Endodermal cell (in vitro differentiated cells): ENCODE results near the gene BCL11B. TPM values are rescaled to one million over a fixed set of nuclear protein-coding genes. Genes with fewer than 3 reads are reported as not detected.

Experiments used
- DNase-seq: peaks from one replicate; pipeline ENCODE4 v3.0.0-alpha.2; 2017
- H3K27ac ChIP-seq: 2 replicates; pipeline ENCODE4 v1.5.1; 2013; ENCODE audit warnings: mild to moderate bottlenecking, low read depth, low read length, moderate library complexity
- H3K27me3 ChIP-seq: 2 replicates; pipeline ENCODE4 v1.6.1; 2013; ENCODE audit warnings: mild to moderate bottlenecking, low read length, moderate library complexity; ENCODE audit not compliant: insufficient read depth, control insufficient read depth, poor library complexity, severe bottlenecking
- H3K36me3 ChIP-seq: 2 replicates; pipeline ENCODE4 v1.7.0; 2013; ENCODE audit warnings: mild to moderate bottlenecking, low read length, moderate library complexity; ENCODE audit not compliant: control insufficient read depth, insufficient read depth
- H3K4me1 ChIP-seq: one replicate; pipeline ENCODE4 v1.7.0; 2013; ENCODE audit warnings: low read length; ENCODE audit not compliant: control insufficient read depth, insufficient read depth
- H3K4me3 ChIP-seq: 2 replicates; pipeline ENCODE4 v1.5.1; 2013; ENCODE audit warnings: mild to moderate bottlenecking, low read length, moderate library complexity
- H3K9ac ChIP-seq: 2 replicates; pipeline ENCODE4 v1.6.1; 2013; ENCODE audit warnings: mild to moderate bottlenecking, low read length, moderate library complexity; ENCODE audit not compliant: poor library complexity, severe bottlenecking; ENCODE audit errors: extremely low read depth
- H3K9me3 ChIP-seq: 2 replicates; pipeline ENCODE4 v1.6.1; 2013; ENCODE audit warnings: mild to moderate bottlenecking, low read length, moderate library complexity; ENCODE audit not compliant: control insufficient read depth
- H3K27ac Mint-ChIP-seq: 2 replicates; pipeline ENCODE4 v1.8.0; 2020; ENCODE audit warnings: mixed read lengths
- H3K27me3 Mint-ChIP-seq: 2 replicates; pipeline ENCODE4 v1.8.0; 2021; ENCODE audit warnings: mild to moderate bottlenecking, mixed read lengths; ENCODE audit not compliant: insufficient read depth
- H3K36me3 Mint-ChIP-seq: 2 replicates; pipeline ENCODE4 v1.8.0; 2020; ENCODE audit warnings: low read depth, mixed read lengths
- H3K4me1 Mint-ChIP-seq: 2 replicates; pipeline ENCODE4 v1.8.0; 2020; ENCODE audit warnings: mixed read lengths
- H3K4me3 Mint-ChIP-seq: 2 replicates; pipeline ENCODE4 v1.8.0; 2020; ENCODE audit warnings: mild to moderate bottlenecking, moderate library complexity, mixed read lengths
- H3K9me3 Mint-ChIP-seq: 2 replicates; pipeline ENCODE4 v1.8.0; 2020; ENCODE audit warnings: mild to moderate bottlenecking, mixed read lengths
- WGBS, 2 experiments: methylation state at CpG; one replicate each; pipeline versions ENCODE4 v1.1.5 to v1.1.7; 2013; ENCODE audit warnings: missing lambda C conversion rate in 2 of 2, mixed read lengths in 1 of 2; ENCODE audit not compliant: insufficient coverage in 1 of 2, insufficient read length in 1 of 2; 5-methylcytosine and 5-hydroxymethylcytosine counted together
- total RNA-seq, 2 donors: library from RNA; stranded (reverse); fragmentation: NEBNext Ultra II Directional in 1 of 2; extraction: Animal tissue kit (Norgen Biotek cat#: 25700) in 1 of 2; gene quantifications; 2 replicates in 1 of 2; 3 replicates in 1 of 2; pipeline ENCODE4 v1.2.1, GENCODE V29; 2021
- TF ChIP-seq, protein P1 (sequence below): fragments of 200-600 bp; sonication (generic); conservative IDR thresholded peaks from 2 replicates; pipeline ENCODE4 v1.5.0; 2021; ENCODE audit warnings: antibody characterized with exemption, mild to moderate bottlenecking

BCL11B gene
- total RNA-seq, 2 donors from 2014 or later = 5.7 to 6.0 TPM

GRCh38 chr14:99224116-99224910, 47.7 kb downstream of the BCL11B start:
- Mint-ChIP-seq H3K27me3 (no peaks in the 10 kb centered on the region), H3K4me1 (no peaks in the 10 kb centered on the region), H3K36me3 (peaks cover 13% of the 10 kb centered on the region), H3K9me3 (no peaks in the 10 kb centered on the region), H3K4me3 (no peak overlapping the region), H3K27ac (peak overlapping the region; percentile 20)
- DNase-seq = peak; percentile 83
- Histone ChIP-seq H3K9me3 (no peaks in the 10 kb centered on the region), H3K36me3 (peaks cover 16% of the 10 kb centered on the region), H3K4me3 (no peak overlapping the region), H3K9ac (no peak overlapping the region), H3K27me3 (no peaks in the 10 kb centered on the region), H3K27ac (no peak overlapping the region), H3K4me1 (no peaks in the 10 kb centered on the region)
- TF ChIP-seq, protein P1, sequence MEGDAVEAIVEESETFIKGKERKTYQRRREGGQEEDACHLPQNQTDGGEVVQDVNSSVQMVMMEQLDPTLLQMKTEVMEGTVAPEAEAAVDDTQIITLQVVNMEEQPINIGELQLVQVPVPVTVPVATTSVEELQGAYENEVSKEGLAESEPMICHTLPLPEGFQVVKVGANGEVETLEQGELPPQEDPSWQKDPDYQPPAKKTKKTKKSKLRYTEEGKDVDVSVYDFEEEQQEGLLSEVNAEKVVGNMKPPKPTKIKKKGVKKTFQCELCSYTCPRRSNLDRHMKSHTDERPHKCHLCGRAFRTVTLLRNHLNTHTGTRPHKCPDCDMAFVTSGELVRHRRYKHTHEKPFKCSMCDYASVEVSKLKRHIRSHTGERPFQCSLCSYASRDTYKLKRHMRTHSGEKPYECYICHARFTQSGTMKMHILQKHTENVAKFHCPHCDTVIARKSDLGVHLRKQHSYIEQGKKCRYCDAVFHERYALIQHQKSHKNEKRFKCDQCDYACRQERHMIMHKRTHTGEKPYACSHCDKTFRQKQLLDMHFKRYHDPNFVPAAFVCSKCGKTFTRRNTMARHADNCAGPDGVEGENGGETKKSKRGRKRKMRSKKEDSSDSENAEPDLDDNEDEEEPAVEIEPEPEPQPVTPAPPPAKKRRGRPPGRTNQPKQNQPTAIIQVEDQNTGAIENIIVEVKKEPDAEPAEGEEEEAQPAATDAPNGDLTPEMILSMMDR = peak; percentile 68
- WGBS, 2 experiments = 83 to 93% methylated on average over 5 to 12 of the region's 12 CpGs

- no peaks in the 10 kb centered on the region for H3K27me3 ChIP-seq
- H3K27ac Mint-ChIP-seq = no peak overlapping the region
- WGBS, 2 experiments = 94 to 96% methylated on average over 11 to 13 of the region's 13 CpGs
- H3K9ac ChIP-seq = no peak overlapping the region
- TF ChIP-seq, protein P1 = no peak
- H3K27me3 Mint-ChIP-seq = no peaks in the 10 kb centered on the region
- no peak for DNase-seq
- H3K9me3 ChIP-seq = no peaks in the 10 kb centered on the region
- H3K36me3 ChIP-seq = peaks cover 11% of the 10 kb centered on the region
- no peaks in the 10 kb centered on the region for H3K9me3 Mint-ChIP-seq
- no peaks in the 10 kb centered on the region for H3K4me1 ChIP-seq
- H3K27ac ChIP-seq = no peak overlapping the region
- no peak overlapping the region for H3K4me3 Mint-ChIP-seq
- no peaks in the 10 kb centered on the region for H3K4me1 Mint-ChIP-seq
- peaks cover 3% of the 10 kb centered on the region for H3K36me3 Mint-ChIP-seq
- H3K4me3 ChIP-seq = no peak overlapping the region
Observed at GRCh38 chr14:99221445-99221844, 50.6 kb downstream of the BCL11B start.

DNA sequence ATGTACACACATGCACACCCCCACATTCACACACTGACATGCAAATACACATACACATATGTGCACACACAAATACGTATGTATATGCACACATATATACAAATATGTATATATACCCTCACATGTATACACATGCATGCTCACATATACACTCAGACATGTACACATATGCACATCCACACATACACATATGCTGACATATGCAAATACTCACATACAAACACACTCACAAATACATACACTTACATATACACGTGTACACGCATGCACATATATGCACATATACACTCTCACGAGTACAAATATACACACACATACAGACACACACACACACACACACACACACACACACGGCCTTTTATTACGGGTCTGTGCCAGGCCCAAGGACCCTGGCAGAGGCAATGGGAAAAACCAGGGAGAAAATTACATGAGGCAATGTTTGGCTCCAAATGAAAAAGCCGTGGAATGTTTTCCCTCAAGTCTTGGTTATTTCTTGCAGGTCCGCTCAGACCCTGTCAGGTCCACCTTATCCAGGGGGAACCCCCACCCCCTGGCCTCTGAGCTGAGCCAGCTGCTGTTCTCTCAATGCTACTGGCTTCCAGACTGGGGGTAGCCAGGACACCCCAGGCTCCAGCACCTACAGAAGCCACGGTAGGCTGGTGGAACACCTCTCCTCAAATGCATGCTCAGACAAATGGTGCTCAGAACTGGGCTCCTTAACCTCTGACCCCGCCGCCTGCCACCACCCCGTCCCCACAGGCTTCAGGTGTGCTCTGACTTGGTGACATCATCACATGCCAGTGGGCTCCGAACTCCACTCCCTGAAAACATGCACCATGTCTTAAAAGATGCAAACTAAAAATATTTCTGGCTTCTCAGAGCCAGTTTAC, 54.7 kb downstream of the BCL11B start:
- Mint-ChIP-seq H3K4me3 (no peak overlapping the region), H3K9me3 (no peaks in the 10 kb centered on the region), H3K27me3 (no peaks in the 10 kb centered on the region), H3K36me3 (peaks cover 3% of the 10 kb centered on the region), H3K4me1 (no peaks in the 10 kb centered on the region), H3K27ac (no peak overlapping the region)
- H3K4me1 ChIP-seq = no peaks in the 10 kb centered on the region
- 88 to 93% methylated on average over 10 to 13 of the region's 13 CpGs for WGBS, 2 experiments
- TF ChIP-seq, protein P1 = no peak
- DNase-seq = no peak
- no peaks in the 10 kb centered on the region for H3K9me3 ChIP-seq
- H3K27me3 ChIP-seq = no peaks in the 10 kb centered on the region
- peaks cover 3% of the 10 kb centered on the region for H3K36me3 ChIP-seq
- H3K27ac ChIP-seq = no peak overlapping the region
- no peak overlapping the region for H3K9ac ChIP-seq
- H3K4me3 ChIP-seq = no peak overlapping the region
